ELF-1 (cell line): ENCODE results near the gene CD164L2.
A peak's percentile ranks its signal among the peaks of the same experiment; 100 is the strongest.

Experiments
- DNase-seq: peaks from one replicate; pipeline ENCODE4 v3.0.0-alpha.2; 2016; ENCODE audit warnings: low read depth, low spot score

The CD164L2 gene

GRCh38 chr1:27346991-27347624, 36.0 kb downstream of the CD164L2 start:
- DNase-seq: peak; percentile 70

GRCh38 chr1:27346357-27346756, 36.8 kb downstream of the CD164L2 start:
- no peak for DNase-seq

- DNase-seq: no peak
Measured at GRCh38 chr1:27345272-27345671, 37.9 kb downstream of the CD164L2 start.

- no peak for DNase-seq
Measured at GRCh38 chr1:27343639-27344025, 39.5 kb downstream of the CD164L2 start.

- DNase-seq: peak; percentile 54
Measured at GRCh38 chr1:27342778-27343638, 40.1 kb downstream of the CD164L2 start.

GRCh38 chr1:27342391-27342777, 40.7 kb downstream of the CD164L2 start:
- DNase-seq: no peak

- DNase-seq: peak; percentile 71
Measured at GRCh38 chr1:27341525-27342252, 41.4 kb downstream of the CD164L2 start, which contains the start of gene SYTL1. SYTL1 (plus strand) TSS chr1:27342022; CDS start chr1:27345335, 3,313 bp downstream.

GRCh38 chr1:27339213-27339612, 43.9 kb downstream of the CD164L2 start:
- no peak for DNase-seq

- no peak for DNase-seq
Measured at GRCh38 chr1:27338751-27339150, 44.4 kb downstream of the CD164L2 start.

GRCh38 chr1:27336756-27337155, 46.4 kb downstream of the CD164L2 start:
- no peak for DNase-seq

- no peak for DNase-seq
Measured at GRCh38 chr1:27335506-27336422, 47.4 kb downstream of the CD164L2 start.

GRCh38 chr1:27333717-27334279, 49.3 kb downstream of the CD164L2 start:
- DNase-seq: no peak

- DNase-seq: peak; percentile 77
Measured at GRCh38 chr1:27332536-27333281, 50.4 kb downstream of the CD164L2 start.

GRCh38 chr1:27331922-27332321, 51.2 kb downstream of the CD164L2 start:
- DNase-seq: no peak

GRCh38 chr1:27331426-27331825, 51.7 kb downstream of the CD164L2 start:
- no peak for DNase-seq

GRCh38 chr1:27330786-27331185, 52.3 kb downstream of the CD164L2 start:
- DNase-seq: no peak
